ENCODE measurements around the gene KCNQ5.

GRCh38 chr6:72816022-72816421 is 194.2 kb downstream of the KCNQ5 start:
- TF ChIP-seq CTCF (conservative IDR thresholded peaks at IDR 0.05 in 1 of 2, IDR thresholded peaks at IDR 0.05 in 1 of 2; ENCODE audit: low read depth in 1 of 2, low read length in 2 of 2) (no peak), EZH2 (IDR thresholded peaks at IDR 0.05; ENCODE audit: low read length, missing control alignments) (no peak)
